ENCODE results near the gene KRTAP10-9.
A peak's percentile ranks its signal among the peaks of the same experiment; 100 is the strongest.
"Not testable (repeated sequence)": the region's sequence is repeated elsewhere in the genome, so short reads cannot be mapped to it uniquely, and the experiment has no call there.

Gene KRTAP10-9

GRCh38 chr21:44614961-44615391, 11.9 kb upstream of the KRTAP10-9 start:
- no peak for DNase-seq (ENCODE audit: low read depth in 3 of 3, low spot score in 1 of 3)

- DNase-seq (ENCODE audit: low read depth in 3 of 3, low spot score in 1 of 3) = no peak
These were observed 11.4 kb upstream of the KRTAP10-9 start for GRCh38 chr21:44615466-44615865.

- DNase-seq (ENCODE audit: low read depth in 3 of 3, low spot score in 1 of 3) = no peak
These were observed 10.8 kb upstream of the KRTAP10-9 start for GRCh38 chr21:44615911-44616590.

GRCh38 chr21:44616591-44616926, 10.3 kb upstream of the KRTAP10-9 start:
- DNase-seq (ENCODE audit: low read depth in 3 of 3, low spot score in 1 of 3) = no peak

- DNase-seq (ENCODE audit: low read depth in 3 of 3, low spot score in 1 of 3) = no peak
These were observed 9.8 kb upstream of the KRTAP10-9 start for GRCh38 chr21:44617071-44617501.

GRCh38 chr21:44618504-44618903, 8.4 kb upstream of the KRTAP10-9 start:
- DNase-seq (ENCODE audit: low read depth in 3 of 3, low spot score in 1 of 3) = no peak

- peak; percentile 15 to 36 (median 31) for DNase-seq (ENCODE audit: low read depth in 3 of 3, low spot score in 1 of 3)
These were observed 8.0 kb upstream of the KRTAP10-9 start for GRCh38 chr21:44618909-44619308.

- no peak for DNase-seq (ENCODE audit: low read depth in 3 of 3, low spot score in 1 of 3)
These were observed 7.0 kb upstream of the KRTAP10-9 start for GRCh38 chr21:44619886-44620285.

GRCh38 chr21:44623575-44623974, 3.3 kb upstream of the KRTAP10-9 start:
- DNase-seq (ENCODE audit: low read depth in 3 of 3, low spot score in 1 of 3) = no peak

GRCh38 chr21:44625756-44626155, 1.1 kb upstream of the KRTAP10-9 start:
- no peak for DNase-seq (ENCODE audit: low read depth in 3 of 3, low spot score in 1 of 3)

GRCh38 chr21:44626262-44626661, 631 bp upstream of the KRTAP10-9 start:
- no peak for DNase-seq (ENCODE audit: low read depth in 3 of 3, low spot score in 1 of 3)

- not testable (repeated sequence) for DNase-seq (ENCODE audit: low read depth in 3 of 3, low spot score in 1 of 3)
These were observed 409 bp downstream of the KRTAP10-9 start for GRCh38 chr21:44627181-44627822.

- DNase-seq (ENCODE audit: low read depth in 3 of 3, low spot score in 1 of 3) = not testable (repeated sequence)
These were observed 939 bp downstream of the KRTAP10-9 start for GRCh38 chr21:44627831-44628233.

- DNase-seq (ENCODE audit: low read depth in 3 of 3, low spot score in 1 of 3) = no peak
These were observed 2.0 kb downstream of the KRTAP10-9 start for GRCh38 chr21:44628707-44629391.

- DNase-seq (ENCODE audit: low read depth in 3 of 3, low spot score in 1 of 3) = no peak
These were observed 3.5 kb downstream of the KRTAP10-9 start for GRCh38 chr21:44630440-44630839.

GRCh38 chr21:44632067-44632466, 5.2 kb downstream of the KRTAP10-9 start:
- DNase-seq (ENCODE audit: low read depth in 3 of 3, low spot score in 1 of 3) = no peak

GRCh38 chr21:44636209-44637017, 9.5 kb downstream of the KRTAP10-9 start:
- DNase-seq (ENCODE audit: low read depth in 3 of 3, low spot score in 1 of 3) = no peak

GRCh38 chr21:44637018-44637850, 10.3 kb downstream of the KRTAP10-9 start, which contains the start of gene KRTAP10-10:
Gene KRTAP10-10 (plus strand): TSS chr21:44637356. CDS start chr21:44637418, 62 bp downstream.
- DNase-seq (ENCODE audit: low read depth in 3 of 3, low spot score in 1 of 3) = no peak

GRCh38 chr21:44637851-44638348, 11.0 kb downstream of the KRTAP10-9 start:
- DNase-seq (ENCODE audit: low read depth in 3 of 3, low spot score in 1 of 3) = not testable (repeated sequence)
